DOHH2 (cell line): ENCODE data around the gene EFCAB3.

Experiments
- H3F3A ChIP-seq: fragments of 200-600 bp; sonication (generic), shearing (Covaris generic); 2 replicates; pipeline ENCODE4 v1.6.0; 2016; ENCODE audit warnings: antibody characterized with exemption, mild to moderate bottlenecking; ENCODE audit not compliant: control insufficient read depth, insufficient read depth
- H3K27ac ChIP-seq: fragments of 200-600 bp; sonication (generic); 2 replicates; pipeline ENCODE4 v1.5.1; 2014; ENCODE audit warnings: low read depth, mild to moderate bottlenecking, low read length, moderate library complexity
- H3K27me3 ChIP-seq: fragments of 200-600 bp; sonication (generic); 2 replicates; pipeline ENCODE4 v1.6.1; 2014; ENCODE audit warnings: mild to moderate bottlenecking, low read length, mixed read lengths; ENCODE audit not compliant: control insufficient read depth
- H3K36me3 ChIP-seq: fragments of 200-600 bp; sonication (generic); 2 replicates; pipeline ENCODE4 v1.6.1; 2014; ENCODE audit warnings: mild to moderate bottlenecking, low read length, moderate library complexity, mixed read lengths; ENCODE audit not compliant: control insufficient read depth
- H3K4me1 ChIP-seq: fragments of 200-600 bp; sonication (generic); 2 replicates; pipeline ENCODE4 v1.6.1; 2014; ENCODE audit warnings: mild to moderate bottlenecking, low read length, mixed read lengths; ENCODE audit not compliant: control insufficient read depth
- H3K4me2 ChIP-seq: fragments of 200-600 bp; sonication (generic); 2 replicates; pipeline ENCODE4 v1.6.0; 2014; ENCODE audit warnings: mild to moderate bottlenecking, low read length, moderate library complexity
- H3K4me3 ChIP-seq: fragments of 200-600 bp; sonication (generic); 2 replicates; pipeline ENCODE4 v1.5.1; 2014; ENCODE audit warnings: mild to moderate bottlenecking, low read length, mixed read lengths
- H3K79me2 ChIP-seq: fragments of 200-600 bp; sonication (generic); 2 replicates; pipeline ENCODE4 v1.6.1; 2014; ENCODE audit warnings: mild to moderate bottlenecking, low read length, mixed read lengths; ENCODE audit not compliant: control insufficient read depth
- H3K9me2 ChIP-seq: fragments of 200-600 bp; sonication (generic); replicated peaks from 2 replicates; pipeline ENCODE4 v1.6.1; 2014; ENCODE audit warnings: mild to moderate bottlenecking, low read length, mixed read lengths; ENCODE audit not compliant: control insufficient read depth
- H3K9me3 ChIP-seq: fragments of 200-600 bp; sonication (generic); 2 replicates; pipeline ENCODE4 v1.6.1; 2014; ENCODE audit warnings: antibody characterized with exemption, low read length, mixed read lengths; ENCODE audit not compliant: control insufficient read depth, insufficient read depth
- H4K20me1 ChIP-seq: fragments of 200-600 bp; sonication (generic); 2 replicates; pipeline ENCODE4 v1.6.0; 2014; ENCODE audit warnings: low read depth, mild to moderate bottlenecking, antibody characterized with exemption, low read length, moderate library complexity; ENCODE audit not compliant: control insufficient read depth, insufficient read depth
- EZH2phosphoT487 ChIP-seq: fragments of 200-600 bp; sonication (generic); IDR thresholded peaks from 2 replicates; pipeline ENCODE4 v1.6.1; 2017; ENCODE audit warnings: borderline replicate concordance, mild to moderate bottlenecking, antibody characterized with exemption, low read length, moderate library complexity, mixed read lengths
- TF ChIP-seq, protein P1 (sequence below): fragments of 200-600 bp; sonication (generic); IDR thresholded peaks from one replicate; pipeline ENCODE4 v1.5.1; 2014; ENCODE audit warnings: antibody characterized with exemption, mild to moderate bottlenecking, low read depth, low read length; ENCODE audit not compliant: poor library complexity, severe bottlenecking

The EFCAB3 gene

DNA sequence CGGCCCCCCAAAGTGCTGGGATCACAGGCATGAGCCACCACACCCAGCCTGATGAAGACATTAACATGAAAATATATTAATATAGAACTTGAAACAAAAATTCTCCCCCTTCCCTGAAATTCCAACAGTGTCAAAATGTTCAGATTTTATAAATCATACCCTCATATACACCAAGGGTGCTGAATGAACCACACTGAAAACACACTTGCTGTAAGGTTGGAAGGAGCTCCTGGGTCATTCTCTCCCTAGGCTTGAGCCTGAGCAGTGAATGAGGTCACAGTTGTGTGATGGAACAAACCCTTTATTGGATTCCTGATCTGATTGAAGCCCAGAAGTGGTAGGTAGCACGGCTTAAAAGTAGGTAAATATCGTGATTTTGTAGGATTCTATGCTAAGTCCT is at the start of gene EFCAB3:
Gene EFCAB3 (plus strand): TSS at position 301 of the 400 bp plus-strand sequence. CDS start 2,427 bp downstream, outside the sequence.
- H3K4me2 ChIP-seq, result no peak within 1 kb of the TSS
- no peaks in the 10 kb centered on the region for H3K79me2 ChIP-seq
- H3K4me3 ChIP-seq, result no peak within 1 kb of the TSS
- H3K27me3 ChIP-seq, result peaks cover 20% of the 10 kb centered on the region
- no peaks in the 10 kb centered on the region for H3F3A ChIP-seq
- no peaks in the 10 kb centered on the region for H4K20me1 ChIP-seq
- TF ChIP-seq, protein P1, sequence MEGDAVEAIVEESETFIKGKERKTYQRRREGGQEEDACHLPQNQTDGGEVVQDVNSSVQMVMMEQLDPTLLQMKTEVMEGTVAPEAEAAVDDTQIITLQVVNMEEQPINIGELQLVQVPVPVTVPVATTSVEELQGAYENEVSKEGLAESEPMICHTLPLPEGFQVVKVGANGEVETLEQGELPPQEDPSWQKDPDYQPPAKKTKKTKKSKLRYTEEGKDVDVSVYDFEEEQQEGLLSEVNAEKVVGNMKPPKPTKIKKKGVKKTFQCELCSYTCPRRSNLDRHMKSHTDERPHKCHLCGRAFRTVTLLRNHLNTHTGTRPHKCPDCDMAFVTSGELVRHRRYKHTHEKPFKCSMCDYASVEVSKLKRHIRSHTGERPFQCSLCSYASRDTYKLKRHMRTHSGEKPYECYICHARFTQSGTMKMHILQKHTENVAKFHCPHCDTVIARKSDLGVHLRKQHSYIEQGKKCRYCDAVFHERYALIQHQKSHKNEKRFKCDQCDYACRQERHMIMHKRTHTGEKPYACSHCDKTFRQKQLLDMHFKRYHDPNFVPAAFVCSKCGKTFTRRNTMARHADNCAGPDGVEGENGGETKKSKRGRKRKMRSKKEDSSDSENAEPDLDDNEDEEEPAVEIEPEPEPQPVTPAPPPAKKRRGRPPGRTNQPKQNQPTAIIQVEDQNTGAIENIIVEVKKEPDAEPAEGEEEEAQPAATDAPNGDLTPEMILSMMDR, result no peak
- no peak for TF ChIP-seq EZH2phosphoT487
- no peaks in the 10 kb centered on the region for H3K9me3 ChIP-seq
- H3K9me2 ChIP-seq, result no peaks in the 10 kb centered on the region
- H3K36me3 ChIP-seq, result no peaks in the 10 kb centered on the region
- H3K4me1 ChIP-seq, result no peaks in the 10 kb centered on the region
- no peak within 1 kb of the TSS for H3K27ac ChIP-seq

DNA sequence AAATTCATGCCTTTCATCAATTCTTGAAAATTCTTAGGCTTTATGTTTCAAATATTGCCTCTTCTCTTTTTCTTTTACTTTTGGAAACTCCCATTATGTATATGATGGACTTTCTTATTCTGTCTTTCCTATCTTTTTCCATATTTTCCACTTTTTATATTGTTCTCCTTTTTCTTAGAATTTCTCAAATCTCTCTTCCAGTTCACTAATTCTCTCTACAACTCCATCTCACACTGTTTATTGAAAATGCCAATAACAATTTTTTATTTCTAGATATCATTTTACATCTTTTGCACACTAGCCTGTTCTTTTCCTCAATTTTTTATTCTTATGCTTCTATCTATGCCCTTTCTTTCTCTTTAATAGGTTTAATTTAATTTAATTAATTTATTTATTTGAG is 43.8 kb upstream of the EFCAB3 start:
- Histone ChIP-seq H3K27ac (no peak overlapping the region), H3K4me3 (no peak overlapping the region), H3K9me3 (no peaks in the 10 kb centered on the region), H3K4me2 (no peak overlapping the region), H3K4me1 (no peaks in the 10 kb centered on the region), H4K20me1 (no peaks in the 10 kb centered on the region), H3K27me3 (no peaks in the 10 kb centered on the region; the same call in 1 of the 2 replicates), H3K36me3 (no peaks in the 10 kb centered on the region), H3K9me2 (no peaks in the 10 kb centered on the region), H3F3A (no peaks in the 10 kb centered on the region), H3K79me2 (no peaks in the 10 kb centered on the region)
- no peak for TF ChIP-seq EZH2phosphoT487
- TF ChIP-seq, protein P1, result no peak

DNA sequence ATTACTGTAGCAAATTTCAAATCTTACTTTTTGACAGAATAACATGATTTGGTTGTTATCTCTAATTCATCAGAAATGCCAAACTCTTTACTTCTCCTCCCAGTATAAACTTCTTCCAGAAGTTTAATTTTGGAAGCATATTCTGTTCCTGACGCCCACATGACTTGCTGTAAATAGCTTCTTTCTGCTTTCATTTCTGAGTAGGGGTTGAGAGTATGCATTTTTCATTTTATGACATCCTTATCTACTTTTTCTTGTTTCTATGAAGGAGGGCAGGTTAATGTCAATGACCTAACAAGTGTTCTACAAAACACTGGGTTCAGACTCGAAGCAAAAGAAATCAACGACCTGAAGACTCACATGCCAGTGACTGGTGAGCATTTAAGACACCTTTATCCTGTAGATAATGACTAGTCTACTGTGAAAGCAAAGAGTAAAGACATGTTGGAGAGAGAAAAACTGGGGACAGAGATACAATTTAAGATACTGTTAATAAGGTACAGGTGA is 36.5 kb upstream of the EFCAB3 start:
- 0 out of 2 replicates have a peak, but pooled peaks cover 2% of the 10 kb centered on the region for H3K27me3 ChIP-seq
- H3K4me2 ChIP-seq, result no peak overlapping the region
- no peaks in the 10 kb centered on the region for H3K36me3 ChIP-seq
- no peak overlapping the region for H3K4me3 ChIP-seq
- H3K9me3 ChIP-seq, result no peaks in the 10 kb centered on the region
- H4K20me1 ChIP-seq, result no peaks in the 10 kb centered on the region
- H3F3A ChIP-seq, result no peaks in the 10 kb centered on the region
- H3K9me2 ChIP-seq, result no peaks in the 10 kb centered on the region
- no peaks in the 10 kb centered on the region for H3K79me2 ChIP-seq
- no peaks in the 10 kb centered on the region for H3K4me1 ChIP-seq
- no peak overlapping the region for H3K27ac ChIP-seq
- TF ChIP-seq, protein P1, result no peak
- TF ChIP-seq EZH2phosphoT487, result no peak
